ENCODE measurements around the gene FAM163B.

- TF ChIP-seq ZNF589 (CRISPR knock-in tag; IDR thresholded peaks at IDR 0.05; ENCODE audit: low read depth) = no peak
- TF ChIP-seq ZNF407 (IDR thresholded peaks at IDR 0.05; ENCODE audit: low read depth) = no peak
- TF ChIP-seq TCF7L2 (IDR thresholded peaks at IDR 0.05; ENCODE audit: low read depth, low read length) = no peak
- no peak for TF ChIP-seq CTCF (IDR thresholded peaks at IDR 0.05 in 2 of 3, conservative IDR thresholded peaks at IDR 0.05 in 1 of 3; ENCODE audit: insufficient read depth in 2 of 3, low read depth in 1 of 3, low read length in 3 of 3)
- TF ChIP-seq POU5F1 (IDR thresholded peaks at IDR 0.05; ENCODE audit: borderline replicate concordance, low read depth, low read length, partially characterized antibody) = no peak
- no peak for TF ChIP-seq FOXA3 (CRISPR knock-in tag; conservative IDR thresholded peaks at IDR 0.05 in 1 of 2, IDR thresholded peaks at IDR 0.05 in 1 of 2)
- no peak for TF ChIP-seq TAF15 (IDR thresholded peaks at IDR 0.05; ENCODE audit: low read depth, low read length)
- TF ChIP-seq POLR2A (conservative IDR thresholded peaks at IDR 0.05) = no peak
Observed at GRCh38 chr9:133590231-133590855, 18.8 kb downstream of the FAM163B start.

All from K562 (cell line).